SK-N-SH treated with all-trans-retinoic acid at 6 μM for 48 hours (cell line): Measurements from ENCODE around the gene RTF2.

Source experiments
- CREB5 ChIP-seq: fragments of 250-450 bp; sonication (Bioruptor Pico); IDR thresholded peaks from 2 replicates; pipeline ENCODE4 v1.5.1; 2020; ENCODE audit warnings: low read depth, mild to moderate bottlenecking, moderate library complexity
- PATZ1 ChIP-seq: fragments of 250-450 bp; sonication (Bioruptor Pico); IDR thresholded peaks from 2 replicates; pipeline ENCODE4 v1.8.0; 2020; ENCODE audit warnings: mild to moderate bottlenecking, moderate library complexity, borderline replicate concordance
- TOX ChIP-seq: fragments of 250-450 bp; sonication (Bioruptor Pico); IDR thresholded peaks from 2 replicates; pipeline ENCODE4 v1.8.0; 2021; ENCODE audit warnings: mild to moderate bottlenecking, moderate library complexity, borderline replicate concordance
- ZC3H10 ChIP-seq: fragments of 250-450 bp; sonication (Bioruptor Pico); IDR thresholded peaks from 2 replicates; pipeline ENCODE4 v1.5.1; 2021; ENCODE audit warnings: mild to moderate bottlenecking, moderate library complexity

- TF ChIP-seq PATZ1 (no peak), TOX (CRISPR knock-in tag) (no peak), ZC3H10 (CRISPR knock-in tag) (no peak), CREB5 (CRISPR knock-in tag) (no peak)
Measured at GRCh38 chr20:56487216-56487615, 18.8 kb downstream of the RTF2 start.
